K562 treated with DMSO at 1 percent for 24 hours (cell line): ENCODE results near the gene ORMDL1. TPM values are rescaled to one million over a fixed set of nuclear protein-coding genes. Genes with fewer than 3 reads are reported as not detected.

Experiments
- total RNA-seq: library from RNA; unstranded; fragments of 300-600 nt; gene quantifications from 2 replicates; pipeline ENCODE4 v1.2.3, GENCODE V29; 2022; ENCODE audit warnings: low read depth; ENCODE audit not compliant: insufficient read depth

Gene ORMDL1
- total RNA-seq, result 17.5 and 21.8 TPM in 2 replicates

GRCh38 chr2:189783927-189784867, at the start of gene ORMDL1, which contains the start of gene PMS1:
ORMDL1 (minus strand) TSS chr2:189784339; CDS start chr2:189782595, 1,744 bp downstream.
PMS1 (plus strand) TSS chr2:189784450; CDS start chr2:189791810, 7,360 bp downstream.

GRCh38 chr2:189762551-189763298, 21.4 kb downstream of the ORMDL1 start, which contains the start of gene OSGEPL1:
OSGEPL1 (minus strand) TSS chr2:189762792; CDS start chr2:189761640, 1,152 bp downstream.

Other genes with a start within 250 kb of the ORMDL1 start
- gene SLC40A1, start 203.6 kb downstream of the ORMDL1 start, total RNA-seq, result 9.8 and 13.0 TPM in 2 replicates
- gene ASNSD1, start 122.9 kb downstream of the ORMDL1 start, total RNA-seq, result 16.9 and 19.3 TPM in 2 replicates
- 0.10 TPM in 1 of 2 replicates, not detected in the other for gene ANKAR, start 109.7 kb downstream of the ORMDL1 start, total RNA-seq
- 3.6 and 4.5 TPM in 2 replicates for gene OSGEPL1, start 21.5 kb downstream of the ORMDL1 start, total RNA-seq
- gene PMS1, start 111 bp upstream of the ORMDL1 start, total RNA-seq, result 4.8 and 5.4 TPM in 2 replicates